ENCODE measurements around the gene FOS. TPM values are rescaled to one million over a fixed set of nuclear protein-coding genes. Genes with fewer than 3 reads are reported as not detected.

Gene FOS
- total and polyA plus RNA-seq, 12 donors: 47.9 to 393 (median 118) TPM

- TF ChIP-seq POLR2A (IDR thresholded peaks at IDR 0.05): no peak
- no peak for TF ChIP-seq CTCF (IDR thresholded peaks at IDR 0.05)
- H3K4me1 ChIP-seq (replicated peaks in 1 of 2): peaks cover 0 to 15% of the 10 kb centered on the region in 2 donors
- peak overlapping the region in 2 of 5 donors; percentile 61 to 80 for H3K27ac ChIP-seq
- H3K36me3 ChIP-seq (replicated peaks in 1 of 2): no peaks in the 10 kb centered on the region
- no peaks in the 10 kb centered on the region for H3K9me3 ChIP-seq (replicated peaks in 1 of 3)
- 82 to 88% (median 84%) methylated on average over 6 of the region's 6 CpGs for WGBS, 4 donors
- intact Hi-C loops (cut with DNase I): no loop called here
- DNase-seq: no peak
- no peak overlapping the region for H3K4me3 ChIP-seq
- H3K27me3 ChIP-seq: no peaks in the 10 kb centered on the region
Observed at GRCh38 chr14:75236467-75236866, 42.2 kb upstream of the FOS start.

- Histone ChIP-seq H3K9me3 (replicated peaks in 1 of 3) (no peaks in the 10 kb centered on the region), H3K27ac (peak overlapping the region in 2 of 5 donors; percentile 61 to 80), H3K36me3 (replicated peaks in 1 of 2) (no peaks in the 10 kb centered on the region), H3K4me3 (no peak overlapping the region), H3K27me3 (no peaks in the 10 kb centered on the region), H3K4me1 (replicated peaks in 1 of 2) (peaks cover 0 to 15% of the 10 kb centered on the region in 2 donors)
- TF ChIP-seq POLR2A (IDR thresholded peaks at IDR 0.05): no peak
- TF ChIP-seq CTCF (IDR thresholded peaks at IDR 0.05): no peak
- DNase-seq: no peak
- intact Hi-C loops (cut with DNase I): no loop called here
- WGBS, 4 donors: 49 to 61% (median 60%) methylated on average over 9 of the region's 9 CpGs
Observed at GRCh38 chr14:75236901-75237419, 41.7 kb upstream of the FOS start.

- Histone ChIP-seq H3K4me3 (no peak overlapping the region), H3K9me3 (replicated peaks in 1 of 3) (no peaks in the 10 kb centered on the region), H3K27me3 (no peaks in the 10 kb centered on the region), H3K27ac (peak overlapping the region in 1 of 5 donors; percentile 80), H3K36me3 (replicated peaks in 1 of 2) (no peaks in the 10 kb centered on the region), H3K4me1 (replicated peaks in 1 of 2) (peaks cover 0 to 15% of the 10 kb centered on the region in 2 donors)
- intact Hi-C loops (cut with DNase I): no loop called here
- 72 to 89% (median 80%) methylated on average over 11 of the region's 11 CpGs for WGBS, 4 donors
- TF ChIP-seq POLR2A (IDR thresholded peaks at IDR 0.05) (no peak), CTCF (IDR thresholded peaks at IDR 0.05) (no peak)
- DNase-seq: no peak
Observed at GRCh38 chr14:75238756-75239455, 39.7 kb upstream of the FOS start.

GRCh38 chr14:75240781-75241180 is 37.8 kb upstream of the FOS start:
- 94 to 98% (median 96%) methylated on average over 4 to 6 of the region's 6 CpGs for WGBS, 4 donors
- no peaks in the 10 kb centered on the region for H3K36me3 ChIP-seq (replicated peaks in 1 of 2)
- no peak for DNase-seq
- peaks cover 0 to 15% of the 10 kb centered on the region in 2 donors for H3K4me1 ChIP-seq (replicated peaks in 1 of 2)
- intact Hi-C loops (cut with DNase I): no loop called here
- H3K27me3 ChIP-seq: no peaks in the 10 kb centered on the region
- no peak for TF ChIP-seq CTCF (IDR thresholded peaks at IDR 0.05)
- no peak for TF ChIP-seq POLR2A (IDR thresholded peaks at IDR 0.05)
- H3K9me3 ChIP-seq (replicated peaks in 1 of 3): no peaks in the 10 kb centered on the region
- H3K27ac ChIP-seq: no peak overlapping the region
- H3K4me3 ChIP-seq: no peak overlapping the region
